ENCODE data around the gene FCRL5. TPM values are rescaled to one million over a fixed set of nuclear protein-coding genes. Genes with fewer than 3 reads are reported as not detected.
"Not testable (repeated sequence)": the region's sequence is repeated elsewhere in the genome, so short reads cannot be mapped to it uniquely, and the experiment has no call there.

FCRL5 gene
- total RNA-seq, 1 experiment from 2014 or later, result not detected

DNA sequence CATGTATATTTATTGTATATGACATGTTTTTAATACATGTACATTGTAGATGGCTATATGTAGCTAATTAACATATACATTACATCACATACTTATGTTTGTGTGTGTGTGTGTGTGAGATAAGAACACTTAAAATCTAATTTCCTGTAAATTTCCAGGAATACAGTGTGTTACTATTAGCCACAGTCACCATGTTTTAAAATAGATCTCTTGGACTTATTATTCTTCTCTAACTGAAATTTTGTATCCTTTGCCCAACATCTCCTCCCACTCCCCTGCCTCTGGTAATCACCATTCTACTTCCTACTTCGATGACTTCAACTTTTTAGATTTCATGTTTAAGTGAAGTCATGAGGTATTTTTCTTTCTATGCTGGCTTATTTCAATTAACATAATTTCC is 64.8 kb downstream of the FCRL5 start:
- Mint-ChIP-seq H3K4me1 (ENCODE audit: low read depth, unreplicated experiment) (no peaks in the 10 kb centered on the region), H3K9me3 (ENCODE audit: low read depth, unreplicated experiment) (no peaks in the 10 kb centered on the region), H3K27me3 (ENCODE audit: unreplicated experiment) (peaks cover 34% of the 10 kb centered on the region), H3K36me3 (ENCODE audit: insufficient read depth, unreplicated experiment) (no peaks in the 10 kb centered on the region), H3K4me3 (ENCODE audit: low read depth, unreplicated experiment) (no peak overlapping the region), H3K27ac (ENCODE audit: unreplicated experiment) (no peak overlapping the region)
- TF ChIP-seq CTCF (IDR thresholded peaks at IDR 0.05; ENCODE audit: unreplicated experiment), result no peak
- no peak for DNase-seq
- CTCF ChIA-PET, result interaction anchor here (1.3 to 1.7 kb wide), 2 partner anchors 18 to 292 kb away, joined by 3 to 4 read pairs; no protein-coding TSS in a partner anchor
- intact Hi-C loops (cut with micrococcal nuclease; ENCODE audit: unreplicated experiment), result loop anchor here (10.0 kb wide), 1 partner anchor 403 kb away; no protein-coding TSS in a partner anchor
- no TSS peak for BruUV-seq (replicated peaks)

- DNase-seq, result no peak
- Mint-ChIP-seq H3K4me3 (ENCODE audit: low read depth, unreplicated experiment) (no peak overlapping the region), H3K27ac (ENCODE audit: unreplicated experiment) (no peak overlapping the region), H3K36me3 (ENCODE audit: insufficient read depth, unreplicated experiment) (no peaks in the 10 kb centered on the region), H3K9me3 (ENCODE audit: low read depth, unreplicated experiment) (no peaks in the 10 kb centered on the region), H3K27me3 (ENCODE audit: unreplicated experiment) (peaks cover 34% of the 10 kb centered on the region), H3K4me1 (ENCODE audit: low read depth, unreplicated experiment) (no peaks in the 10 kb centered on the region)
- no peak for TF ChIP-seq CTCF (IDR thresholded peaks at IDR 0.05; ENCODE audit: unreplicated experiment)
- CTCF ChIA-PET, result interaction anchor here (1.3 to 1.7 kb wide), 2 partner anchors 18 to 292 kb away, joined by 3 to 4 read pairs; no protein-coding TSS in a partner anchor
- no TSS peak for BruUV-seq (replicated peaks)
- intact Hi-C loops (cut with micrococcal nuclease; ENCODE audit: unreplicated experiment), result loop anchor here (10.0 kb wide), 1 partner anchor 402 kb away; no protein-coding TSS in a partner anchor
Measured at GRCh38 chr1:157487096-157487495, 65.2 kb downstream of the FCRL5 start.

GRCh38 chr1:157486400-157486799 is 65.9 kb downstream of the FCRL5 start:
- H3K9me3 Mint-ChIP-seq (ENCODE audit: low read depth, unreplicated experiment); H3K4me3 Mint-ChIP-seq (ENCODE audit: low read depth, unreplicated experiment); H3K27ac Mint-ChIP-seq (ENCODE audit: unreplicated experiment); H3K4me1 Mint-ChIP-seq (ENCODE audit: low read depth, unreplicated experiment); BruUV-seq (replicated peaks); H3K36me3 Mint-ChIP-seq (ENCODE audit: insufficient read depth, unreplicated experiment); DNase-seq: not testable (repeated sequence)
- H3K27me3 Mint-ChIP-seq (ENCODE audit: unreplicated experiment), result peaks cover 29% of the 10 kb centered on the region
- intact Hi-C loops (cut with micrococcal nuclease; ENCODE audit: unreplicated experiment), result loop anchor here (10.0 kb wide), 1 partner anchor 402 kb away; no protein-coding TSS in a partner anchor
- CTCF ChIA-PET, result interaction anchor here (1.7 kb wide), 1 partner anchor 19 kb away, joined by 4 read pairs; no protein-coding TSS in a partner anchor

DNA sequence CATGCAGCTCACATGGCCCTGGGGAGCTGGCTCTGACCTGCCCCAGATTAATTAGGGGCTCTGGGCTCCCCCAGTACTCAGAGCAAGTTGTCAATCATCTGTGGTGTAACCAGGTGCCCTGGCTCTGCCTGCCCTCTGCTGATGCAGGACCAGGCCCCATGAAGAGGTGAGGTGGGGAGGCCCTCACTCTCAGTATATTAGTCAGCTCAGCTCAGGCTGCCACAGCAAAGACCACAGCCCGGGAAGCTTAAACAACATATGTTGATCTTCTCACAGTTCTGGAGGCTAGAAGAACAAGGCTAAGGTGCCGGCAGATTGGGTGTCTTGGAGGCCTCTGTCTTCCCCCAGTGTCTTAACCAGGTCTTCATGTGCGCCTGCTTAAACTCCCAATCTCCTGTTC is 66.5 kb downstream of the FCRL5 start:
- no peak for DNase-seq
- no TSS peak for BruUV-seq (replicated peaks)
- Mint-ChIP-seq H3K36me3 (ENCODE audit: insufficient read depth, unreplicated experiment) (no peaks in the 10 kb centered on the region), H3K27me3 (ENCODE audit: unreplicated experiment) (peaks cover 28% of the 10 kb centered on the region), H3K9me3 (ENCODE audit: low read depth, unreplicated experiment) (no peaks in the 10 kb centered on the region), H3K4me3 (ENCODE audit: low read depth, unreplicated experiment) (no peak overlapping the region), H3K27ac (ENCODE audit: unreplicated experiment) (no peak overlapping the region), H3K4me1 (ENCODE audit: low read depth, unreplicated experiment) (no peaks in the 10 kb centered on the region)
- TF ChIP-seq CTCF (IDR thresholded peaks at IDR 0.05; ENCODE audit: unreplicated experiment), result no peak
- intact Hi-C loops (cut with micrococcal nuclease; ENCODE audit: unreplicated experiment), result loop anchor here (10.0 kb wide), 1 partner anchor 401 kb away; no protein-coding TSS in a partner anchor
- CTCF ChIA-PET, result interaction anchor here (0.5 kb wide), 1 partner anchor 467 kb away, joined by 5 read pairs; no protein-coding TSS in a partner anchor

DNA sequence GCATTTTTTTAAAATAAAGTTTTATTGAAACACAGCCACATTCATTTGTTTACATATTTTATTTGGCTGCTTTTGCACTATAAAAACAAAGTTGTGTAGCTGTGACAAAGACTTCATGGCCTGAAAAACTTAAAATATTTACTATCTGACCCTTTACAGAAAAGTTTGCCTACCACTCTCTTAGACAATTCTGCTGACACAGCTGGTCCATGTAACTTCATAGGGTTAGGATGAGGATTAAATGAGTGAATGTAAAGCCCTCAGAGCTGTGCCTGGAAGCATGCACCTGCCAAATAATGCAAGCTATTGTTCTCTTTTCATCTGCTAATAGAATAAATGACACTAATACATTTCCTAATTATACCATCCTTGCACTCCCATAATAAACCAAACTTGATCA is 67.7 kb downstream of the FCRL5 start:
- BruUV-seq (replicated peaks), result no TSS peak
- H3K4me1 Mint-ChIP-seq (ENCODE audit: low read depth, unreplicated experiment), result no peaks in the 10 kb centered on the region
- DNase-seq, result no peak

More for the DNA sequence above, 67.7 kb downstream of the FCRL5 start:
- H3K4me3 Mint-ChIP-seq (ENCODE audit: low read depth, unreplicated experiment), result no peak overlapping the region
- H3K27me3 Mint-ChIP-seq (ENCODE audit: unreplicated experiment), result peaks cover 36% of the 10 kb centered on the region
- no peak overlapping the region for H3K27ac Mint-ChIP-seq (ENCODE audit: unreplicated experiment)
- no peak for TF ChIP-seq CTCF (IDR thresholded peaks at IDR 0.05; ENCODE audit: unreplicated experiment)
- H3K36me3 Mint-ChIP-seq (ENCODE audit: insufficient read depth, unreplicated experiment), result no peaks in the 10 kb centered on the region
- CTCF ChIA-PET, result interaction anchor here (0.6 to 2.1 kb wide), 3 partner anchors 11 to 333 kb away, joined by 3 to 7 read pairs (median 4); no protein-coding TSS in a partner anchor
- intact Hi-C loops (cut with micrococcal nuclease; ENCODE audit: unreplicated experiment), result loop anchor here (10.0 kb wide), 1 partner anchor 400 kb away; no protein-coding TSS in a partner anchor
- H3K9me3 Mint-ChIP-seq (ENCODE audit: low read depth, unreplicated experiment), result no peaks in the 10 kb centered on the region
